ENCODE measurements around the gene SLC51B.
A peak's percentile ranks its signal among the peaks of the same experiment; 100 is the strongest.

Gene SLC51B

DNA sequence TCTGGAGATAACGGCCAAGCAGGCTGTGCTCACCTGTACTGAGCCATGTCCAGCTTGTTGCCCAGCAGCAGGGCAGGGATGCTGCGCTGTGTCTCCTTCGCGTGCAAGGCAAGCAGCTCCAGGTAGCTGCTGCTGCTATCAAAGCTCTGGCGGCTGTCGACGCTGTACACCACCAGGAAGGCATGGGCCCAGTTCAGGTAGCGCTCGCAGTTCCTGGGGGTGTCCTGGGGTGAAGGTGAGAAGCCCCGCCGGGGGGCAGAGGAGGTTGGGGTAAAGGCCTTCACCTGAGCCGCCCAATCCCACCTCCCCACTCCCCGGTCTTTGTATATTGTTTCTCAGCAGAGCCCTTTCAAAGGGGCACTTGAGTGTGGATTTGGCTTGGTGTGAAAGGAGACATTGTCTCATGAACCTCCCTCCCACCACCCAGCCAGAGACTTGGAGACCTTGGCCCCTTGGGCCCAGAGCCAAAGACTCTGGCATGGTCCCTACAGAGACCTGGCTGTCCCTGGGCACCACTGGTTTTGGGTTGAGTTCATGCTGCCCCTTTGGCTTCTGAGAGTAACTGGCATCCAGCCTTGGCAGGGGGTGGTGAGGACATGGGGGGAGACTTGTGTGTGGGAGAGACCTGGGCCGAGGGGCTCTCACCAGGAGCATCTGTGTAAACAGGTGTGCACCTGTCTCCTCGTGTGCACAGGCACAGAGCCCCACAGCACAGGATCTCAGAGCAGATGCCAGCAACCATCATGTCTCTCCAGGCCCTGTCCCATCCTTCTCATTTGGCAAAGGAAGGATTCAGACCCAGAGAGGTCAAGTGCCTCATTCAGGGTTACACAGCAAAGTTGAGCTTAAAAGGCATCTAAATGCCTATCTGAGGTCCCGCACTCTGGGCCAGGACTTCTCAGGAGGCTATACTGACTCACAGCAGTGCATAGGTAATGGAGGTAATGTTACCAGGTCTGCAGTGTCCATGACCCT is 13.5 kb downstream of the SLC51B start:
- Histone ChIP-seq H3K36me3 (ENCODE audit: insufficient read depth, low read length) (peaks cover 57% of the 10 kb centered on the region), H3K27me3 (ENCODE audit: control insufficient read depth in 1 of 2, insufficient read depth in 2 of 2, low read length in 2 of 2) (no peaks in the 10 kb centered on the region), H3K27ac (ENCODE audit: low read depth, low read length) (no peak overlapping the region), H3K9me3 (ENCODE audit: low read length) (no peaks in the 10 kb centered on the region), H3K4me1 (ENCODE audit: insufficient read depth, low read length) (peaks cover 24% of the 10 kb centered on the region), H3K4me3 (ENCODE audit: low read depth in 1 of 2, low read length in 2 of 2) (no peak overlapping the region), H3K9ac (ENCODE audit: low read length) (no peak overlapping the region)

DNA sequence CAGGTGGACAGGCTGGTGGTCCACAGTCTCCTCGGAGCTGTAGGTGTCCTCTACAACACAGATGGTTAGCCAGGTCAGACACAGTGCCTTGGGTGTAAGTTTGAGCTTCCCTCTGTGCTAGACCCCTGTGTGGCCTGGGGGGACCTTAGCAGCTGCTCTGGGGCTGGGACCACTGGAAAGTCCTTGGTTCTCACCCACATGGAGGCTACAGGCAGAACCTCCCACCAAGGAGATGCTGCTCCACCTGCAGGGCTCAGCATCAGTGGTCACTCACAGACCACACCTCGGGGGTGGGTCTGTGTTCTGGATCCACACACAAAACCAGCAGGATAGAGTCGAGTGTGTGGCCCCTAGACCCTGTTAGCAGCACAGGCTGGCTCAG is 14.2 kb downstream of the SLC51B start:
- Histone ChIP-seq H3K4me3 (ENCODE audit: low read depth in 1 of 2, low read length in 2 of 2) (no peak overlapping the region), H3K36me3 (ENCODE audit: insufficient read depth, low read length) (peaks cover 59% of the 10 kb centered on the region), H3K9ac (ENCODE audit: low read length) (no peak overlapping the region), H3K27ac (ENCODE audit: low read depth, low read length) (no peak overlapping the region), H3K4me1 (ENCODE audit: insufficient read depth, low read length) (peaks cover 22% of the 10 kb centered on the region), H3K9me3 (ENCODE audit: low read length) (no peaks in the 10 kb centered on the region), H3K27me3 (ENCODE audit: control insufficient read depth in 1 of 2, insufficient read depth in 2 of 2, low read length in 2 of 2) (no peaks in the 10 kb centered on the region)

- Histone ChIP-seq H3K27ac (ENCODE audit: low read depth, low read length) (no peak overlapping the region), H3K9ac (ENCODE audit: low read length) (no peak overlapping the region), H3K27me3 (ENCODE audit: control insufficient read depth in 1 of 2, insufficient read depth in 2 of 2, low read length in 2 of 2) (no peaks in the 10 kb centered on the region), H3K9me3 (ENCODE audit: low read length) (no peaks in the 10 kb centered on the region), H3K4me3 (ENCODE audit: low read depth in 1 of 2, low read length in 2 of 2) (no peak overlapping the region), H3K36me3 (ENCODE audit: insufficient read depth, low read length) (peaks cover 55% of the 10 kb centered on the region), H3K4me1 (ENCODE audit: insufficient read depth, low read length) (peaks cover 22% of the 10 kb centered on the region)
Measured at GRCh38 chr15:65059931-65060596, 14.9 kb downstream of the SLC51B start.

GRCh38 chr15:65060641-65061397 is 15.6 kb downstream of the SLC51B start:
- Histone ChIP-seq H3K27me3 (ENCODE audit: control insufficient read depth in 1 of 2, insufficient read depth in 2 of 2, low read length in 2 of 2) (no peaks in the 10 kb centered on the region), H3K9me3 (ENCODE audit: low read length) (no peaks in the 10 kb centered on the region), H3K36me3 (ENCODE audit: insufficient read depth, low read length) (peaks cover 53% of the 10 kb centered on the region), H3K4me1 (ENCODE audit: insufficient read depth, low read length) (peaks cover 23% of the 10 kb centered on the region), H3K27ac (ENCODE audit: low read depth, low read length) (no peak overlapping the region), H3K9ac (ENCODE audit: low read length) (no peak overlapping the region), H3K4me3 (ENCODE audit: low read depth in 1 of 2, low read length in 2 of 2) (no peak overlapping the region)

- Histone ChIP-seq H3K9ac (ENCODE audit: low read length) (no peak overlapping the region), H3K4me1 (ENCODE audit: insufficient read depth, low read length) (peaks cover 24% of the 10 kb centered on the region), H3K9me3 (ENCODE audit: low read length) (no peaks in the 10 kb centered on the region), H3K36me3 (ENCODE audit: insufficient read depth, low read length) (peaks cover 41% of the 10 kb centered on the region), H3K4me3 (ENCODE audit: low read depth in 1 of 2, low read length in 2 of 2) (no peak overlapping the region), H3K27me3 (ENCODE audit: control insufficient read depth in 1 of 2, insufficient read depth in 2 of 2, low read length in 2 of 2) (no peaks in the 10 kb centered on the region), H3K27ac (ENCODE audit: low read depth, low read length) (no peak overlapping the region)
Measured at GRCh38 chr15:65062061-65062460, 16.9 kb downstream of the SLC51B start.

DNA sequence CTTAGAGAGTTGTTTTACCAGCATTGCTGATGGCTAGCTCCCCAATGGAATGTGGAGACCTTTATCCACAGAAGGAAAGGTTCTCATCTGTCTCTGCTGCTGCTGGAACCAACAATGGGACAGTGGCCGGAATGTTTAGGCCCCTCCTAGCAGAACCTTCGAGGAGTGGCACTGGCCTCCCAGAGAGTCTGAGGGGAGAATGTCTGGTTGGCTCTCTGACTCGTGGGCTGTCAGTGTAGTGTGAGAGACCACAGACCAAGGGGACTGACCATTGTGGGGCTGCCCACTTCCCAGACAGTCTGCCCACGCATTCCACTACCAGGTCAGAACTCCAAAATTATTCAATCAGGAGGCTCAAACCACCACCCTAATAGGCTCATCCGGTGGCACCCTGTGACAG is 17.5 kb downstream of the SLC51B start:
- Histone ChIP-seq H3K27me3 (ENCODE audit: control insufficient read depth in 1 of 2, insufficient read depth in 2 of 2, low read length in 2 of 2) (no peaks in the 10 kb centered on the region), H3K9me3 (ENCODE audit: low read length) (no peaks in the 10 kb centered on the region), H3K9ac (ENCODE audit: low read length) (no peak overlapping the region), H3K27ac (ENCODE audit: low read depth, low read length) (no peak overlapping the region), H3K4me1 (ENCODE audit: insufficient read depth, low read length) (peaks cover 24% of the 10 kb centered on the region), H3K4me3 (ENCODE audit: low read depth in 1 of 2, low read length in 2 of 2) (no peak overlapping the region), H3K36me3 (ENCODE audit: insufficient read depth, low read length) (peaks cover 37% of the 10 kb centered on the region)

DNA sequence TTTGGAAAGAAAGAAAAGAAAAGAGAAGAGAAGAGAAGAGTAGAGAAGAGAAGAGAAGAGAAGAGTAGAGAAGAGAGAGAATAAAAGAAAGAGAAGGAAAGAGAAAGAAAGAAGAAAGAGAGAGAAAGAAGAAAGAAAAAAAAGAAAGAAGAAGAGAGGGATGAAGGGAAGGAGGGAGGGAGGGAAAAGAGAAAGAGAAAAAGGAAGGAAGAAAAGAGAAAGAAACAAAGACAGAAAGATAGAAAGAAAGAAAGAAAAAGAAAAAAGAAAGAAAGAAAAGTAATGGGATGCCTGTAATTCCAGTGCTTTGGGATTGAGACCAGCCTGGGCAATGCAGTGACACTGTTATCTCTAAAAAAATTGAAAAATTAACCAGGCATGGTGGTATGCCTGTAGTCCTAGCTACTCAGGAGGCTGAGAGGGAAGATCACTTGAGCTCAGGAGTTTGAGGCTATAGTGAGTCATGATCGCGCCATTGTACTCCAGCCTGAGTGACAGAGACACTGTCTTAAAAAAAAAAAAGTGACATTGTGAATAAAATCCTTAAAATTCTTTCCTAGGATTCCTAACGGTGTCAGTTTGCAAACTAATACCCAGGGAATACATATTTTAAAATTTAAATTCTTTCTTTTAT is 20.9 kb downstream of the SLC51B start:
- Histone ChIP-seq H3K36me3 (ENCODE audit: insufficient read depth, low read length) (peaks cover 21% of the 10 kb centered on the region), H3K27me3 (ENCODE audit: control insufficient read depth in 1 of 2, insufficient read depth in 2 of 2, low read length in 2 of 2) (no peaks in the 10 kb centered on the region), H3K27ac (ENCODE audit: low read depth, low read length) (peak overlapping the region; percentile 89), H3K9ac (ENCODE audit: low read length) (peak overlapping the region; percentile 84), H3K4me3 (ENCODE audit: low read depth in 1 of 2, low read length in 2 of 2) (peak overlapping the region in 1 of 2 donors; percentile 86), H3K4me1 (ENCODE audit: insufficient read depth, low read length) (peaks cover 48% of the 10 kb centered on the region), H3K9me3 (ENCODE audit: low read length) (no peaks in the 10 kb centered on the region)

GRCh38 chr15:65066635-65067316 is 21.6 kb downstream of the SLC51B start:
- Histone ChIP-seq H3K36me3 (ENCODE audit: insufficient read depth, low read length) (peaks cover 21% of the 10 kb centered on the region), H3K9ac (ENCODE audit: low read length) (peak overlapping the region; percentile 84), H3K27me3 (ENCODE audit: control insufficient read depth in 1 of 2, insufficient read depth in 2 of 2, low read length in 2 of 2) (no peaks in the 10 kb centered on the region), H3K4me1 (ENCODE audit: insufficient read depth, low read length) (peaks cover 51% of the 10 kb centered on the region), H3K4me3 (ENCODE audit: low read depth in 1 of 2, low read length in 2 of 2) (peak overlapping the region; percentile 65 to 86), H3K27ac (ENCODE audit: low read depth, low read length) (peak overlapping the region; percentile 89), H3K9me3 (ENCODE audit: low read length) (no peaks in the 10 kb centered on the region)

DNA sequence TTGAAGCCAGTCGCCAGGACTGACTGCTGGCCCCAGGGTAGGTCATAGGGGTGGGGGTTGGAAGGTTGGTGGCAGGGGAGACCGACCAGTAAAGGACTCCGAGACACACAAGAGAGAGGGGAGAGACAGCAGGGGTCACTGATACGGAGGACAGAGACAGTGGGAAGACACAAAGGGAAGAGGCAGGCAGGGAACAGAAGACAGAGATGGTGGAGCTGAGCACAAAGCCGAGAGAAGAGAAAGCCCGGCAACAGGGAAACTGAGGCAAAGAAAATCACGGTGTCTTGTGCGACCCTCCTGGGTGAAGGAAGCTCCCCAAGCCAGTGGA is 22.1 kb downstream of the SLC51B start:
- Histone ChIP-seq H3K9ac (ENCODE audit: low read length) (peak overlapping the region; percentile 84), H3K36me3 (ENCODE audit: insufficient read depth, low read length) (peaks cover 21% of the 10 kb centered on the region), H3K9me3 (ENCODE audit: low read length) (no peaks in the 10 kb centered on the region), H3K4me3 (ENCODE audit: low read depth in 1 of 2, low read length in 2 of 2) (peak overlapping the region; percentile 65 to 86), H3K27me3 (ENCODE audit: control insufficient read depth in 1 of 2, insufficient read depth in 2 of 2, low read length in 2 of 2) (no peaks in the 10 kb centered on the region), H3K4me1 (ENCODE audit: insufficient read depth, low read length) (peaks cover 56% of the 10 kb centered on the region), H3K27ac (ENCODE audit: low read depth, low read length) (peak overlapping the region; percentile 89)

GRCh38 chr15:65067645-65068402 is 22.6 kb downstream of the SLC51B start, which contains the start of gene RASL12:
TSS of gene RASL12 (minus strand) at chr15:65067991. CDS start at chr15:65067835, 156 bp downstream.
- Histone ChIP-seq H3K36me3 (ENCODE audit: insufficient read depth, low read length) (peaks cover 20% of the 10 kb centered on the region), H3K9me3 (ENCODE audit: low read length) (no peaks in the 10 kb centered on the region), H3K27ac (ENCODE audit: low read depth, low read length) (peak within 1 kb of the TSS; percentile 89), H3K9ac (ENCODE audit: low read length) (peak within 1 kb of the TSS; percentile 84), H3K4me1 (ENCODE audit: insufficient read depth, low read length) (peaks cover 58% of the 10 kb centered on the region), H3K27me3 (ENCODE audit: control insufficient read depth in 1 of 2, insufficient read depth in 2 of 2, low read length in 2 of 2) (no peaks in the 10 kb centered on the region), H3K4me3 (ENCODE audit: low read depth in 1 of 2, low read length in 2 of 2) (peak within 1 kb of the TSS; percentile 65 to 86)
